ENCODE results near the gene CAND2.

- TF ChIP-seq POLR2A (IDR thresholded peaks at IDR 0.05) (no peak), POLR2AphosphoS5 (IDR thresholded peaks at IDR 0.05) (peak; percentile 46 to 78 (median 71))
- TF ChIP-seq, protein P1, sequence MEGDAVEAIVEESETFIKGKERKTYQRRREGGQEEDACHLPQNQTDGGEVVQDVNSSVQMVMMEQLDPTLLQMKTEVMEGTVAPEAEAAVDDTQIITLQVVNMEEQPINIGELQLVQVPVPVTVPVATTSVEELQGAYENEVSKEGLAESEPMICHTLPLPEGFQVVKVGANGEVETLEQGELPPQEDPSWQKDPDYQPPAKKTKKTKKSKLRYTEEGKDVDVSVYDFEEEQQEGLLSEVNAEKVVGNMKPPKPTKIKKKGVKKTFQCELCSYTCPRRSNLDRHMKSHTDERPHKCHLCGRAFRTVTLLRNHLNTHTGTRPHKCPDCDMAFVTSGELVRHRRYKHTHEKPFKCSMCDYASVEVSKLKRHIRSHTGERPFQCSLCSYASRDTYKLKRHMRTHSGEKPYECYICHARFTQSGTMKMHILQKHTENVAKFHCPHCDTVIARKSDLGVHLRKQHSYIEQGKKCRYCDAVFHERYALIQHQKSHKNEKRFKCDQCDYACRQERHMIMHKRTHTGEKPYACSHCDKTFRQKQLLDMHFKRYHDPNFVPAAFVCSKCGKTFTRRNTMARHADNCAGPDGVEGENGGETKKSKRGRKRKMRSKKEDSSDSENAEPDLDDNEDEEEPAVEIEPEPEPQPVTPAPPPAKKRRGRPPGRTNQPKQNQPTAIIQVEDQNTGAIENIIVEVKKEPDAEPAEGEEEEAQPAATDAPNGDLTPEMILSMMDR (IDR thresholded peaks at IDR 0.05): peak; percentile 82 to 97 (median 92)
Measured at GRCh38 chr3:12810013-12810780, 13.7 kb downstream of the CAND2 start.
